PC-3 (cell line): ENCODE measurements around the gene TJP3.

Source experiments
- EZH2 ChIP-seq: fragments of 300-600 bp; sonication (generic); IDR thresholded peaks from one replicate; pipeline ENCODE4 v1.6.1; 2017; ENCODE audit warnings: antibody characterized with exemption, mild to moderate bottlenecking, low read length; ENCODE audit not compliant: unreplicated experiment
- EZH2phosphoT487 ChIP-seq: fragments of 300-600 bp; sonication (generic); IDR thresholded peaks from 2 replicates; pipeline ENCODE4 v1.6.1; 2018; ENCODE audit warnings: mild to moderate bottlenecking, antibody characterized with exemption, low read length, borderline replicate concordance
- TF ChIP-seq, protein P1 (sequence below): fragments of 300-600 bp; sonication (generic); conservative IDR thresholded peaks from 2 replicates; pipeline ENCODE4 v1.5.1; 2017; ENCODE audit warnings: antibody characterized with exemption, low read depth, mild to moderate bottlenecking, low read length

DNA sequence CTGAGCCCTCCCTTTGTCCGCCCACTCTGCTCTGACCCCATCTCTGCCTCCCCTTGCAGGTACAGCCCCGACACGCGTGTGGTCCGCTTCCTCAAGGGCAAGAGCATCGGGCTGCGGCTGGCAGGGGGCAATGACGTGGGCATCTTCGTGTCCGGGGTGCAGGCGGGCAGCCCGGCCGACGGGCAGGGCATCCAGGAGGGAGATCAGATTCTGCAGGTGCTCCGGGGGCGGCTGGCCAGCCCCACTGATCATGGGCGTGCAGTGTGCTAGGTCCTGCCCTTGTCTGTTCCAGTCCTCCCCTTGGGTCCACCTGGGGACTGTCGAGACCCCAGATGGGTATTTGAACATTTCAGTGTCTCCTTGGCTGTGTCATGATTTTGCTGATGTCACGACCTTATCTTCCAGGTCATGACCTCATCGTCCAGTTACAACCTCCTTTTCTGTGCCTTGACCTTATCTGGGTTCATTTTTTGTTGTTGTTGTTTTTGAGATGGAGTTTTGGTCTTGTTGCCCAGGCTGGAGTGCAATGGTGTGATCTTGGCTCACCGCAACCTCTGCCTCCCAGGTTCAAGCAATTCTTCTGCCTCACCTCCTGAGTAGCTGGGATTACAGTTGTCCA is 28.0 kb downstream of the TJP3 start:
- TF ChIP-seq, protein P1, sequence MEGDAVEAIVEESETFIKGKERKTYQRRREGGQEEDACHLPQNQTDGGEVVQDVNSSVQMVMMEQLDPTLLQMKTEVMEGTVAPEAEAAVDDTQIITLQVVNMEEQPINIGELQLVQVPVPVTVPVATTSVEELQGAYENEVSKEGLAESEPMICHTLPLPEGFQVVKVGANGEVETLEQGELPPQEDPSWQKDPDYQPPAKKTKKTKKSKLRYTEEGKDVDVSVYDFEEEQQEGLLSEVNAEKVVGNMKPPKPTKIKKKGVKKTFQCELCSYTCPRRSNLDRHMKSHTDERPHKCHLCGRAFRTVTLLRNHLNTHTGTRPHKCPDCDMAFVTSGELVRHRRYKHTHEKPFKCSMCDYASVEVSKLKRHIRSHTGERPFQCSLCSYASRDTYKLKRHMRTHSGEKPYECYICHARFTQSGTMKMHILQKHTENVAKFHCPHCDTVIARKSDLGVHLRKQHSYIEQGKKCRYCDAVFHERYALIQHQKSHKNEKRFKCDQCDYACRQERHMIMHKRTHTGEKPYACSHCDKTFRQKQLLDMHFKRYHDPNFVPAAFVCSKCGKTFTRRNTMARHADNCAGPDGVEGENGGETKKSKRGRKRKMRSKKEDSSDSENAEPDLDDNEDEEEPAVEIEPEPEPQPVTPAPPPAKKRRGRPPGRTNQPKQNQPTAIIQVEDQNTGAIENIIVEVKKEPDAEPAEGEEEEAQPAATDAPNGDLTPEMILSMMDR = no peak
- no peak for TF ChIP-seq EZH2phosphoT487
- no peak for TF ChIP-seq EZH2
